ENCODE data around the gene SPPL2A. TPM values are rescaled to one million over a fixed set of nuclear protein-coding genes. Genes with fewer than 3 reads are reported as not detected.

Gene SPPL2A
- total and polyA plus RNA-seq, 2 experiments from 2014 or later: 37.3 to 198 TPM

DNA sequence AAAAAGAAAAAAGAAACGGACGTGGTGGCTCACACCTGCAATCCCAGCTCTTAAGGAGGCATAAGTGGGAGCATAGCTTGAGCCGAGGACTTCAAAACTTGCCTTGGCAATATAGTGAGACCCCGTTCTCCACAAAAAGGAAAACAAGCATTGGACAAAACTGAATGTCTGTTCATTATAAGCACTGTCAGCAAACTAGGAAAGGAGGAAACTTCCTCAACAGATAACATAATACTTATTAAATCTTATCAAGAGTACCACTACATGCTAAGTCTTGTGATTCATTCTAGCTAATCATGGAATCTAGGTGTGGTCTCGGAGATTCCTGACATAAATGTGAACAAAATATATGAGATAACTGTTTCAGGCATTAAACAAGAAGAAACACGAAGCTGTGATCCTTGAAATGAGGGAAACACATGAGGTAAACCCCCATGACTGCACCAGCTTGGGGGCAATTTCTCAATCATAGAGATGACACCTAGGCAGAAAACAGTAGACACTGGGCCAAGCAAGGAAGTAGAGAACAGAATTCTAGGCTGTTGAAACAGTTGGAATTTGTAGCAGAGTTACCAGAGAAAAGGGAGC lies 112.3 kb downstream of the SPPL2A start:
- DNase-seq (ENCODE audit: low read depth in 1 of 2, low spot score in 1 of 2): no peak
- no peak overlapping the region for H3K4me3 ChIP-seq
- H3K27ac ChIP-seq: peak overlapping the region; percentile 23
- no peaks in the 10 kb centered on the region for H3K27me3 ChIP-seq
- TF ChIP-seq, protein P1, sequence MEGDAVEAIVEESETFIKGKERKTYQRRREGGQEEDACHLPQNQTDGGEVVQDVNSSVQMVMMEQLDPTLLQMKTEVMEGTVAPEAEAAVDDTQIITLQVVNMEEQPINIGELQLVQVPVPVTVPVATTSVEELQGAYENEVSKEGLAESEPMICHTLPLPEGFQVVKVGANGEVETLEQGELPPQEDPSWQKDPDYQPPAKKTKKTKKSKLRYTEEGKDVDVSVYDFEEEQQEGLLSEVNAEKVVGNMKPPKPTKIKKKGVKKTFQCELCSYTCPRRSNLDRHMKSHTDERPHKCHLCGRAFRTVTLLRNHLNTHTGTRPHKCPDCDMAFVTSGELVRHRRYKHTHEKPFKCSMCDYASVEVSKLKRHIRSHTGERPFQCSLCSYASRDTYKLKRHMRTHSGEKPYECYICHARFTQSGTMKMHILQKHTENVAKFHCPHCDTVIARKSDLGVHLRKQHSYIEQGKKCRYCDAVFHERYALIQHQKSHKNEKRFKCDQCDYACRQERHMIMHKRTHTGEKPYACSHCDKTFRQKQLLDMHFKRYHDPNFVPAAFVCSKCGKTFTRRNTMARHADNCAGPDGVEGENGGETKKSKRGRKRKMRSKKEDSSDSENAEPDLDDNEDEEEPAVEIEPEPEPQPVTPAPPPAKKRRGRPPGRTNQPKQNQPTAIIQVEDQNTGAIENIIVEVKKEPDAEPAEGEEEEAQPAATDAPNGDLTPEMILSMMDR (IDR thresholded peaks at IDR 0.05; ENCODE audit: low read depth, low read length): no peak
- H3K36me3 ChIP-seq: peaks cover 33% of the 10 kb centered on the region
- H3K9me3 ChIP-seq (ENCODE audit: low read depth): no peaks in the 10 kb centered on the region
- no peaks in the 10 kb centered on the region for H3K4me1 ChIP-seq (ENCODE audit: low read depth)

DNA sequence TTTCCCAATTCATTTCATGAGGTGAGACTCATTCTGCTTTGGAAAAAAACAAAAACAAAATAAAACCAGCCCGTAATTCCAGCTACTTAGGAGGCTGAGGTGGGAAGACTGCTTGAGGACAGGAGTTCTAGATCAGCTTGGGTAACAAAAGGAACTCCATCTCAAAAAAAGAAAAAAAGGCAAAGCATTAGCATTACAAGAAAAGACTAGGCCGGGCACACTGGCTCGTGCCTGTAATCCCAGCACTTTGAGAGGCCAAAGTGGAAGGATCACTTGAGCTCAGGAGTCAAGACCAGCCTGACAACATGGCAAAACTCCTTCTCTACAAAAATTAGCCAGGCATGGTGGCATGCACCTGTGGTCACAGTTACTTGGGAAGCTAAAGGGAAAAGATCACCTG lies 112.8 kb downstream of the SPPL2A start:
- H3K27me3 ChIP-seq: no peaks in the 10 kb centered on the region
- no peak for DNase-seq (ENCODE audit: low read depth in 1 of 2, low spot score in 1 of 2)
- TF ChIP-seq, protein P1 (IDR thresholded peaks at IDR 0.05; ENCODE audit: low read depth, low read length): no peak
- no peaks in the 10 kb centered on the region for H3K4me1 ChIP-seq (ENCODE audit: low read depth)
- no peaks in the 10 kb centered on the region for H3K9me3 ChIP-seq (ENCODE audit: low read depth)
- no peak overlapping the region for H3K27ac ChIP-seq
- H3K36me3 ChIP-seq: peaks cover 37% of the 10 kb centered on the region
- H3K4me3 ChIP-seq: no peak overlapping the region

Other genes with a start within 250 kb of the SPPL2A start
- gene USP50, start 219.0 kb downstream of the SPPL2A start, total RNA-seq: not detected in 2 replicates
- not detected in 2 replicates for gene USP50, start 219.0 kb downstream of the SPPL2A start, polyA plus RNA-seq
- gene TRPM7, start 78.9 kb downstream of the SPPL2A start, total RNA-seq: 22.8 and 47.8 TPM in 2 replicates
- 10.2 and 21.2 TPM in 2 replicates for gene TRPM7, start 78.9 kb downstream of the SPPL2A start, polyA plus RNA-seq
- gene AP4E1, start 143.0 kb upstream of the SPPL2A start, total RNA-seq: 6.1 and 6.4 TPM in 2 replicates
- 3.5 and 7.3 TPM in 2 replicates for gene AP4E1, start 143.0 kb upstream of the SPPL2A start, polyA plus RNA-seq

Measured in cardiac muscle cell (in vitro differentiated cells and primary cell).